WTC11 (cell line): ENCODE measurements around the gene DSTN.

Source experiments
- NFYB ChIP-seq: sonication (generic); formaldehyde crosslinking; conservative IDR thresholded peaks from 2 replicates; pipeline ENCODE4 v1.8.0; 2022; ENCODE audit warnings: low read depth, missing genetic modification reagents
- NR3C1 ChIP-seq: sonication (generic); formaldehyde crosslinking; conservative IDR thresholded peaks from 2 replicates; pipeline ENCODE4 v1.8.1; 2023; ENCODE audit warnings: low read depth, mild to moderate bottlenecking, missing genetic modification reagents
- TF ChIP-seq, protein P1 (sequence below): fragments of 250-450 bp; sonication (Bioruptor Pico); IDR thresholded peaks from 2 replicates; pipeline ENCODE4 v1.9.0; 2021; ENCODE audit warnings: moderate library complexity, mild to moderate bottlenecking, inconsistent platforms, borderline replicate concordance
- TF ChIP-seq, protein P2 (sequence below): fragments of 200-600 bp; IDR thresholded peaks from 2 replicates; pipeline ENCODE4 v1.8.0; 2022; ENCODE audit warnings: antibody characterized with exemption
- TF ChIP-seq, protein P3 (sequence below): sonication (generic); formaldehyde crosslinking; IDR thresholded peaks from 2 replicates; pipeline ENCODE4 v1.8.1; 2023; ENCODE audit warnings: mild to moderate bottlenecking, missing genetic modification reagents, moderate library complexity

DNA sequence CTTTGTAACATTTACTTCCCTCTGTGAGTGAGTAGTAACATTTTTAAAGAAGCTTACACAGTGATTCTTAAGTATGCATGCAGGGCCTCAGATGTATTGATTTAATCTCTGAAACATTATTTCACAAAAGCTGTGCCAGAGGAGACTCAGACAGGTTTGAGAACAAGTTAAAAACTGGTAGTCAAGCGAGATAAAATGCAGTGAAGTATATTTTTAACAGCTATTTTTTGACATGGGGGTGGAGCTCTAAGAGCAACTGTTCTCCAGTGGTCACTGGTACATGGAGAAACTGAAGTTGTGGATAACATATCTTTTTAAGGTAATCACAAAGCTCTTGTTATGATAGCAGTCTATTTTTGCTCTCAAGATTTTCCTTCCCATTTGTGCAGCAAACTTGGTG lies 20.4 kb downstream of the DSTN start:
- TF ChIP-seq, protein P1, sequence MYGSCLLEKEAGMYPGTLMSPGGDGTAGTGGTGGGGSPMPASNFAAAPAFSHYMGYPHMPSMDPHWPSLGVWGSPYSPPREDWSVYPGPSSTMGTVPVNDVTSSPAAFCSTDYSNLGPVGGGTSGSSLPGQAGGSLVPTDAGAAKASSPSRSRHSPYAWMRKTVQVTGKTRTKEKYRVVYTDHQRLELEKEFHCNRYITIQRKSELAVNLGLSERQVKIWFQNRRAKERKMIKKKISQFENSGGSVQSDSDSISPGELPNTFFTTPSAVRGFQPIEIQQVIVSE: no peak
- TF ChIP-seq, protein P2, sequence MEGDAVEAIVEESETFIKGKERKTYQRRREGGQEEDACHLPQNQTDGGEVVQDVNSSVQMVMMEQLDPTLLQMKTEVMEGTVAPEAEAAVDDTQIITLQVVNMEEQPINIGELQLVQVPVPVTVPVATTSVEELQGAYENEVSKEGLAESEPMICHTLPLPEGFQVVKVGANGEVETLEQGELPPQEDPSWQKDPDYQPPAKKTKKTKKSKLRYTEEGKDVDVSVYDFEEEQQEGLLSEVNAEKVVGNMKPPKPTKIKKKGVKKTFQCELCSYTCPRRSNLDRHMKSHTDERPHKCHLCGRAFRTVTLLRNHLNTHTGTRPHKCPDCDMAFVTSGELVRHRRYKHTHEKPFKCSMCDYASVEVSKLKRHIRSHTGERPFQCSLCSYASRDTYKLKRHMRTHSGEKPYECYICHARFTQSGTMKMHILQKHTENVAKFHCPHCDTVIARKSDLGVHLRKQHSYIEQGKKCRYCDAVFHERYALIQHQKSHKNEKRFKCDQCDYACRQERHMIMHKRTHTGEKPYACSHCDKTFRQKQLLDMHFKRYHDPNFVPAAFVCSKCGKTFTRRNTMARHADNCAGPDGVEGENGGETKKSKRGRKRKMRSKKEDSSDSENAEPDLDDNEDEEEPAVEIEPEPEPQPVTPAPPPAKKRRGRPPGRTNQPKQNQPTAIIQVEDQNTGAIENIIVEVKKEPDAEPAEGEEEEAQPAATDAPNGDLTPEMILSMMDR: no peak
- TF ChIP-seq, protein P3, sequence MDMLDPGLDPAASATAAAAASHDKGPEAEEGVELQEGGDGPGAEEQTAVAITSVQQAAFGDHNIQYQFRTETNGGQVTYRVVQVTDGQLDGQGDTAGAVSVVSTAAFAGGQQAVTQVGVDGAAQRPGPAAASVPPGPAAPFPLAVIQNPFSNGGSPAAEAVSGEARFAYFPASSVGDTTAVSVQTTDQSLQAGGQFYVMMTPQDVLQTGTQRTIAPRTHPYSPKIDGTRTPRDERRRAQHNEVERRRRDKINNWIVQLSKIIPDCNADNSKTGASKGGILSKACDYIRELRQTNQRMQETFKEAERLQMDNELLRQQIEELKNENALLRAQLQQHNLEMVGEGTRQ (CRISPR knock-in tag): no peak
- TF ChIP-seq NR3C1 (CRISPR knock-in tag) (no peak), NFYB (CRISPR knock-in tag) (no peak)
